Upper lobe of right lung (tissue), 1 donor: ENCODE data around the gene GPC5. TPM values are rescaled to one million over a fixed set of nuclear protein-coding genes. Genes with fewer than 3 reads are reported as not detected.

Source experiments
- ATAC-seq: fragments of 200-7000 bp; cut with Tn5 transposase; one replicate; pipeline ENCODE4 v1.9.1; 2020; ENCODE audit warnings: mild to moderate bottlenecking, moderate library complexity
- DNase-seq: peaks from one replicate; pipeline ENCODE4 v3.0.0-alpha.2; 2020
- H3K27ac ChIP-seq: fragments of 200-600 bp; one replicate; pipeline ENCODE4 v1.8.0; 2022
- H3K27me3 ChIP-seq: fragments of 200-600 bp; one replicate; pipeline ENCODE4 v1.8.0; 2022; ENCODE audit warnings: mild to moderate bottlenecking
- H3K36me3 ChIP-seq: fragments of 200-600 bp; one replicate; pipeline ENCODE4 v1.8.0; 2022
- H3K4me1 ChIP-seq: fragments of 200-600 bp; one replicate; pipeline ENCODE4 v1.8.0; 2022
- H3K4me3 ChIP-seq: fragments of 200-600 bp; one replicate; pipeline ENCODE4 v1.8.0; 2022; ENCODE audit warnings: mild to moderate bottlenecking
- H3K9me3 ChIP-seq: fragments of 200-600 bp; one replicate; pipeline ENCODE4 v1.8.0; 2022
- intact Hi-C: fragments of 100-400 bp; cut with DNase I; formaldehyde crosslinking; loops from one replicate; pipeline ENCODE4 v1.11.0; 2022
- total RNA-seq: library from RNA; stranded (reverse); fragmentation: NEBNext Ultra II Directional; extraction: Animal tissue kit (Norgen Biotek cat#: 25700); gene quantifications from one replicate; pipeline ENCODE4 v1.2.1, GENCODE V29; 2021
- TF ChIP-seq, protein P1 (sequence below): fragments of 200-600 bp; IDR thresholded peaks from one replicate; pipeline ENCODE4 v1.8.0; 2022; ENCODE audit warnings: antibody characterized with exemption
- donor health status: DM: no; HTN: yes; CAD: no; lungs with severe emphysema.

The GPC5 gene
- total RNA-seq, 1 donor from 2014 or later: 8.1 TPM

DNA sequence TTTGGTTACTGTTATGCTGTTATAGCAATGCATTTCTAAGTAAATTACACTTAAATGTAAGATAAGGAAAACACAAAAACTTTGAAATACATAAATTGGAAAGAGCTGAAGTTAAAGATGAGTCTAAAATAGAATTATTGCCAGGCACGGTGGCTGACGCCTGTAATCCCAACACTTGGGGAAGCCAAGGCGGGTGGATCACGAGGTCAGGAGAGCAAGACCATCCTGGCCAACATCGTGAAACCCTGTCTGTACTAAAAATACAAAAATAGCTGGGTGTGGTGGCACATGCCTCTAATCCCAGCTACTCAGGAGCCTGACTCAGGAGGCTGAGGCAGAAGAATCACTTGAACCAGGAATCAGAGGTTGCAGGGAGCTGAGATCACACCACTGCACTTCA, 922.8 kb downstream of the GPC5 start:
- ATAC-seq: no peak
- TF ChIP-seq, protein P1, sequence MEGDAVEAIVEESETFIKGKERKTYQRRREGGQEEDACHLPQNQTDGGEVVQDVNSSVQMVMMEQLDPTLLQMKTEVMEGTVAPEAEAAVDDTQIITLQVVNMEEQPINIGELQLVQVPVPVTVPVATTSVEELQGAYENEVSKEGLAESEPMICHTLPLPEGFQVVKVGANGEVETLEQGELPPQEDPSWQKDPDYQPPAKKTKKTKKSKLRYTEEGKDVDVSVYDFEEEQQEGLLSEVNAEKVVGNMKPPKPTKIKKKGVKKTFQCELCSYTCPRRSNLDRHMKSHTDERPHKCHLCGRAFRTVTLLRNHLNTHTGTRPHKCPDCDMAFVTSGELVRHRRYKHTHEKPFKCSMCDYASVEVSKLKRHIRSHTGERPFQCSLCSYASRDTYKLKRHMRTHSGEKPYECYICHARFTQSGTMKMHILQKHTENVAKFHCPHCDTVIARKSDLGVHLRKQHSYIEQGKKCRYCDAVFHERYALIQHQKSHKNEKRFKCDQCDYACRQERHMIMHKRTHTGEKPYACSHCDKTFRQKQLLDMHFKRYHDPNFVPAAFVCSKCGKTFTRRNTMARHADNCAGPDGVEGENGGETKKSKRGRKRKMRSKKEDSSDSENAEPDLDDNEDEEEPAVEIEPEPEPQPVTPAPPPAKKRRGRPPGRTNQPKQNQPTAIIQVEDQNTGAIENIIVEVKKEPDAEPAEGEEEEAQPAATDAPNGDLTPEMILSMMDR: no peak

DNA sequence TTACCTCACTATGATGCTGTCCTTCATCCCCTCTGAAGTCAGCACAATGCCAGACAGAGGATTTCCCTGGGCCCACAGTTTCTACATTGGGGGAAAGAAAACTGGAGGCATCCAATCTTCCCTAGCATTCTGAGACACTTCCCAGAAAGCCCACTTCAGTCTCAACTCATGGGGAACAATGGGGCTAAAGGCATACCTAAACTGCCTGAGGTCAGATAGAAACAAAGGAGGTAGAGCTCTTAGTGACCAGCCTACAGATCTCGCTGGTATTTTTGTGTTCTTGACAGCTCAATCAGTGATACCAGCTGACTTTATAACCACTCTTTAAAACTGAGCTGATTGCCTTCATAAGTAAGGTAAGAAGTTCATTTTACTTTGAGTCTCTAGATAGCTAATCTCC, 947.2 kb downstream of the GPC5 start:
- DNase-seq (no peak), ATAC-seq (no peak)
- Histone ChIP-seq H3K36me3 (no peaks in the 10 kb centered on the region), H3K27me3 (no peaks in the 10 kb centered on the region), H3K4me1 (no peaks in the 10 kb centered on the region), H3K4me3 (no peak overlapping the region), H3K9me3 (no peaks in the 10 kb centered on the region), H3K27ac (no peak overlapping the region)
- intact Hi-C loops: no loop called here
- TF ChIP-seq, protein P1: no peak

More for the DNA sequence above, 922.8 kb downstream of the GPC5 start:
- Histone ChIP-seq H3K27ac (no peak overlapping the region), H3K9me3 (no peaks in the 10 kb centered on the region), H3K27me3 (no peaks in the 10 kb centered on the region), H3K4me3 (no peak overlapping the region), H3K36me3 (no peaks in the 10 kb centered on the region), H3K4me1 (no peaks in the 10 kb centered on the region)
- intact Hi-C loops: no loop called here
- no peak for DNase-seq

DNA sequence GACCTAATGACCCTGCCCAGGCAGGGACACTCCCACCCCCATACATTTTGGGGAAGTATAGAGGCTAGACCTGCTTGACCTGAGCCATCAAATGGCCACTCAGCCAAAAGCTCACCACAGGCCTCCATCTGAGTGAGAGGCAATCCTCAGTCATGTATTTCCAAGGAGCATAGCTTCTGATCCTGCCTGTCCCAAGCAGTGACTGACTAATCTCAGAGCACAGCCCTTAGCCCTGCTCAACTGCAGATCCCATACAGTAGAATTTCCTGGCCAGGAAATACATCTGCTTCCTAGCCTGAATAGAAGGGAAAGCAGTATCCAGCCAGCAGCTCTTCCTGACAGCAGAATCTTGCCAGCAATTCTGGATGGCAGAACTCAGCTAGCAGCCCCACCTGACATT, 947.6 kb downstream of the GPC5 start:
- intact Hi-C loops: no loop called here
- Histone ChIP-seq H3K27me3 (no peaks in the 10 kb centered on the region), H3K9me3 (no peaks in the 10 kb centered on the region), H3K27ac (no peak overlapping the region), H3K4me1 (no peaks in the 10 kb centered on the region), H3K36me3 (no peaks in the 10 kb centered on the region), H3K4me3 (no peak overlapping the region)
- TF ChIP-seq, protein P1: no peak
- ATAC-seq: no peak
- no peak for DNase-seq

DNA sequence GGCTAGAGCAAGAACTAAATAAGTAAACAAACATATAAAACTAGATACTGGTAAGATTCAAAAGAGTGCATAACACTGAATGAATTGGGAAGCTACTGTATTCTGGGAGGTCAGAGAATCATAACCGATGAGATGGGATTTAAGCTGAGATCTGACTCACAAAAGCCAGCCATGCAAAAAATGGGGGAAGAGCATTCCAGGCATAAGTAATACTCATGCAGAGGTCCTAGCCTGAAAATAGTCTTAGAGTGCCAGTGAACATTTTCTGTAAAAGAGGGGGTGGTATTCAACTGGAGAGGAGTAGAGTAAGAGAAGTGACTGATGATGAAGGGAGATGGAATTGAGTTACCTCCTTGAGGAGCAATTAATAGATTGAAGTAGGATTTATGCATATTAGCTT, 956.2 kb downstream of the GPC5 start:
- ATAC-seq (no peak), DNase-seq (no peak)
- Histone ChIP-seq H3K4me3 (no peak overlapping the region), H3K36me3 (no peaks in the 10 kb centered on the region), H3K4me1 (no peaks in the 10 kb centered on the region), H3K27me3 (no peaks in the 10 kb centered on the region), H3K9me3 (no peaks in the 10 kb centered on the region), H3K27ac (no peak overlapping the region)
- TF ChIP-seq, protein P1: no peak
- intact Hi-C loops: no loop called here

DNA sequence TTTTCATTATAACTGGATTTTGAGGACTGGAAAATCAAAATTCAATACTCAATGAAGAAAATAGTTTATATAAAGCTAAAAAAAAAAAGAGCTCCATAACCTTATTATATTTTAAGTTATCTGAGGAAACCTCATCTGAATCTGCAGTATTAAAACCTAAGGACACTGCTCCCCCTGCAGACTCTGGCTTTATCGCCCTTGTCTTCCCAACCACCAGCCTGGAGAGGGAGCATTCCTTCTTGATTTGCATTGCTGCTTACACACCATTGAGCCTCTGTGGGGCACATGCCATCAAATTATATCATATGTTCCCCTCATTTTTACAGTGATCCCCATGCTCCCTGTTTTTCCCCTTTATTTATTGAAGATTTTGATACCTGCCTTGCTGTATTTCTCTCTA, 956.8 kb downstream of the GPC5 start:
- intact Hi-C loops: no loop called here
- Histone ChIP-seq H3K27me3 (no peaks in the 10 kb centered on the region), H3K4me1 (no peaks in the 10 kb centered on the region), H3K9me3 (no peaks in the 10 kb centered on the region), H3K27ac (no peak overlapping the region), H3K4me3 (no peak overlapping the region), H3K36me3 (no peaks in the 10 kb centered on the region)
- DNase-seq (no peak), ATAC-seq (no peak)
- TF ChIP-seq, protein P1: peak; percentile 32

DNA sequence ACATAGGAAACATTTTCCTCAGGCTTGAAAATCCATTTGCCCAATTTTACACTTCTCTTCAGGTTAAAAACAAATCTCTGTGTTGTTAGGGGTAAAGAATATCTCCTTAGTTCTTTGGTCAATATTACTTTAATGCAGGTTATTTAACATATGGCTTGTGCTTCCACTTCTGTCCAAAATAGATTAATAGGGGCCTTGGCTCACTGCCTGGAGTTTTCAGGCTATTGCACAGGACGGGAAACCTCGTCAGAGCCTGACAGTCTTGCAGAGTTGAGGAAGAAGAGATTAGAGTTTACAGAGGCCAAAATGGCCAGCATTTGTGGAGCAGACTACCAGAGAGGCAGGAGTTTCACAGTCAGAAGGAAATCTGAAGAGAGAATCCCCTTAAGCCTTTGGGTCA, 964.3 kb downstream of the GPC5 start:
- TF ChIP-seq, protein P1: no peak
- Histone ChIP-seq H3K9me3 (no peaks in the 10 kb centered on the region), H3K4me3 (no peak overlapping the region), H3K27ac (no peak overlapping the region), H3K27me3 (no peaks in the 10 kb centered on the region), H3K4me1 (no peaks in the 10 kb centered on the region), H3K36me3 (no peaks in the 10 kb centered on the region)
- DNase-seq: no peak
- intact Hi-C loops: no loop called here
- no peak for ATAC-seq
